NB4 (cell line): ENCODE data around the gene SUN2.

Experiments
- CTCF ChIP-seq: IDR thresholded peaks from one replicate; pipeline ENCODE4 v1.5.1; 2012; ENCODE audit warnings: low read depth, low read length
- MYC ChIP-seq: IDR thresholded peaks from 2 replicates; pipeline ENCODE4 v1.6.1; 2011; ENCODE audit warnings: low read depth, low read length
- POLR2A ChIP-seq: IDR thresholded peaks from 2 replicates; pipeline ENCODE4 v1.6.1; 2011; ENCODE audit warnings: mild to moderate bottlenecking; ENCODE audit not compliant: insufficient read length; ENCODE audit errors: extremely low read depth

GRCh38 chr22:38770257-38770949 lies 14.6 kb upstream of the SUN2 start:
- no peak for TF ChIP-seq CTCF
- TF ChIP-seq POLR2A: no peak
- TF ChIP-seq MYC: no peak
